H1 (cell line): ENCODE measurements around the gene SCN8A. TPM values are rescaled to one million over a fixed set of nuclear protein-coding genes. Genes with fewer than 3 reads are reported as not detected.

Source experiments
- CTCF ChIA-PET: fragments of 300-600 bp; sonication (Branson Sonifier 250); formaldehyde crosslinking; loops from one replicate; lab custom pipeline; 2021; ENCODE audit not compliant: partially characterized antibody; lab: Charles Lee
- POLR2A ChIA-PET: fragments of 300-600 bp; sonication (Branson Sonifier 250); formaldehyde crosslinking; loops from one replicate; lab custom pipeline; 2021; ENCODE audit warnings: inconsistent platforms; ENCODE audit not compliant: partially characterized antibody; lab: Charles Lee
- DNase-seq, 2 experiments: peaks; one replicate each; pipeline versions ENCODE4 v3.0.0 to v3.0.0-alpha.2; 2010 to 2022; ENCODE audit warnings: low spot score in 2 of 2, low read depth in 1 of 2, mixed read lengths in 1 of 2
- FAIRE-seq: peaks from 2 replicates; lab custom pipeline; 2011; peaks lifted over from hg19 to GRCh38; lab: Jason Lieb, UNC
- H2AFZ ChIP-seq: 2 replicates; pipeline ENCODE4 v1.8.1; 2012; ENCODE audit warnings: low read length, inconsistent platforms
- H2AK5ac ChIP-seq: 2 replicates; pipeline ENCODE4 v1.6.1; 2013; ENCODE audit warnings: low read depth, low read length
- H2BK120ac ChIP-seq: replicated peaks from 2 replicates; pipeline ENCODE3; 2013; ENCODE audit warnings: low read depth, low read length, inconsistent platforms
- H2BK12ac ChIP-seq: 2 replicates; pipeline ENCODE4 v1.6.1; 2013; ENCODE audit warnings: low read depth, low read length
- H2BK15ac ChIP-seq: 2 replicates; pipeline ENCODE4 v1.6.1; 2013; ENCODE audit warnings: low read length
- H2BK20ac ChIP-seq: 2 replicates; pipeline ENCODE4 v1.6.1; 2013; ENCODE audit warnings: low read length
- H2BK5ac ChIP-seq: 2 replicates; pipeline ENCODE4 v1.6.1; 2013; ENCODE audit warnings: low read depth, low read length
- H3K14ac ChIP-seq: 2 replicates; pipeline ENCODE4 v1.6.1; 2013; ENCODE audit warnings: inconsistent platforms; ENCODE audit not compliant: insufficient read length
- H3K18ac ChIP-seq: 2 replicates; pipeline ENCODE4 v1.6.1; 2013; ENCODE audit warnings: low read length; ENCODE audit errors: extremely low read depth
- H3K23ac ChIP-seq: 2 replicates; pipeline ENCODE4 v1.6.1; 2013; ENCODE audit warnings: inconsistent platforms; ENCODE audit not compliant: insufficient read length
- H3K23me2 ChIP-seq: 2 replicates; pipeline ENCODE4 v1.6.1; 2013; ENCODE audit warnings: low read depth, low read length
- H3K27ac ChIP-seq: 2 replicates; pipeline ENCODE4 v1.6.1; 2011; ENCODE audit warnings: low read depth, low read length, inconsistent platforms
- H3K27me3 ChIP-seq, 4 experiments: replicated peaks in 1 of 4; 1 replicate in 1 of 4; 2 replicates in 3 of 4; pipeline versions ENCODE4 v1.6.1 to v1.8.1; 2011 to 2013; ENCODE audit warnings: low read length in 3 of 4, mild to moderate bottlenecking in 3 of 4, inconsistent platforms in 2 of 4, mixed read lengths in 2 of 4, moderate library complexity in 1 of 4; ENCODE audit not compliant: control insufficient read depth in 3 of 4, insufficient read depth in 3 of 4; ENCODE audit errors: extremely low read depth in 1 of 4
- H3K36me3 ChIP-seq, 4 experiments: 2 replicates each; pipeline versions ENCODE4 v1.6.1 to v1.8.1; 2011 to 2013; ENCODE audit warnings: mild to moderate bottlenecking in 4 of 4, low read length in 3 of 4, moderate library complexity in 2 of 4, control low read depth in 1 of 4, inconsistent platforms in 1 of 4; ENCODE audit not compliant: insufficient read depth in 4 of 4, control insufficient read depth in 2 of 4
- H3K4ac ChIP-seq: replicated peaks from 2 replicates; pipeline ENCODE3; 2013; ENCODE audit warnings: low read length, low read depth, mixed read lengths, inconsistent platforms; ENCODE audit not compliant: insufficient read length
- H3K4me1 ChIP-seq, 4 experiments: replicated peaks in 1 of 4; 1 replicate in 1 of 4; 2 replicates in 3 of 4; pipeline versions ENCODE4 v1.6.1 to v1.8.1; 2011 to 2013; ENCODE audit warnings: low read length in 3 of 4, inconsistent platforms in 2 of 4, mixed read lengths in 1 of 4; ENCODE audit not compliant: insufficient read depth in 4 of 4, control insufficient read depth in 3 of 4
- H3K4me2 ChIP-seq, 2 experiments: 2 replicates each; pipeline versions ENCODE4 v1.6.1 to v1.8.1; 2011 to 2013; ENCODE audit warnings: low read depth in 2 of 2, low read length in 2 of 2, control low read depth in 1 of 2, inconsistent platforms in 1 of 2, mild to moderate bottlenecking in 1 of 2; ENCODE audit not compliant: insufficient read depth in 1 of 2
- H3K4me3 ChIP-seq, 4 experiments: fragments of 200-600, 300-600 bp in 1 of 4; sonication (generic), shearing (Covaris generic), sonication (Bioruptor Twin) in 1 of 4; 2 replicates each; pipeline versions ENCODE4 v1.5.1 to v1.8.1; 2011 to 2016; ENCODE audit warnings: low read length in 4 of 4, low read depth in 3 of 4, control low read depth in 2 of 4, inconsistent platforms in 2 of 4, mild to moderate bottlenecking in 2 of 4, mixed read lengths in 1 of 4, moderate library complexity in 1 of 4; ENCODE audit not compliant: insufficient read depth in 2 of 4; ENCODE audit errors: extremely low read depth in 1 of 4
- H3K56ac ChIP-seq: replicated peaks from 2 replicates; pipeline ENCODE3; 2013; ENCODE audit warnings: low read depth, mild to moderate bottlenecking, mixed read lengths, low read length, inconsistent platforms; ENCODE audit not compliant: insufficient read length
- H3K79me1 ChIP-seq: 2 replicates; pipeline ENCODE4 v1.6.1; 2013; ENCODE audit warnings: low read depth, low read length, control low read depth
- H3K79me2 ChIP-seq, 2 experiments: 2 replicates each; pipeline versions ENCODE4 v1.6.1 to v1.8.1; 2012 to 2013; ENCODE audit warnings: low read length in 2 of 2, mild to moderate bottlenecking in 2 of 2, inconsistent platforms in 1 of 2; ENCODE audit not compliant: insufficient read depth in 2 of 2, control insufficient read depth in 1 of 2
- H3K9ac ChIP-seq, 4 experiments: replicated peaks in 1 of 4; 1 replicate in 1 of 4; 2 replicates in 3 of 4; pipeline versions ENCODE4 v1.6.1 to v1.8.1; 2011 to 2013; ENCODE audit warnings: low read depth in 3 of 4, low read length in 3 of 4, control low read depth in 2 of 4, mild to moderate bottlenecking in 2 of 4, moderate library complexity in 2 of 4, inconsistent platforms in 1 of 4; ENCODE audit errors: extremely low read depth in 1 of 4
- H3K9me3 ChIP-seq, 2 experiments: 2 replicates each; pipeline versions ENCODE4 v1.6.1 to v1.8.1; 2012 to 2013; ENCODE audit warnings: mild to moderate bottlenecking in 2 of 2, moderate library complexity in 2 of 2, control low read depth in 1 of 2, inconsistent platforms in 1 of 2, low read depth in 1 of 2, low read length in 1 of 2, mixed read lengths in 1 of 2; ENCODE audit not compliant: insufficient read depth in 2 of 2
- H4K20me1 ChIP-seq, 2 experiments: replicated peaks in 1 of 2; 2 replicates each; pipeline versions ENCODE3 to v1.8.1; 2011 to 2013; ENCODE audit warnings: inconsistent platforms in 2 of 2, low read length in 2 of 2, mild to moderate bottlenecking in 1 of 2; ENCODE audit not compliant: insufficient read depth in 2 of 2, control insufficient read depth in 1 of 2
- H4K5ac ChIP-seq: 2 replicates; pipeline ENCODE4 v1.6.1; 2013; ENCODE audit warnings: low read length, low read depth, mixed read lengths, inconsistent platforms; ENCODE audit not compliant: insufficient read length
- H4K8ac ChIP-seq: 2 replicates; pipeline ENCODE4 v1.8.0; 2013; ENCODE audit warnings: mild to moderate bottlenecking, moderate library complexity, low read length, inconsistent platforms; ENCODE audit not compliant: insufficient read depth; ENCODE audit errors: extremely low read depth
- H4K91ac ChIP-seq: replicated peaks from 2 replicates; pipeline ENCODE3; 2013; ENCODE audit warnings: low read length, mixed read lengths, inconsistent platforms; ENCODE audit not compliant: insufficient read length
- GTF2F1 ChIP-seq: IDR thresholded peaks from 2 replicates; pipeline ENCODE4 v1.6.1; 2012; ENCODE audit warnings: low read depth, low read length, improper control_type of control experiment, borderline replicate concordance
- HDAC6 ChIP-seq: IDR thresholded peaks from one replicate; pipeline ENCODE4 v1.7.1; 2012; ENCODE audit warnings: low read depth, mild to moderate bottlenecking, inconsistent platforms, low read length, moderate library complexity
- RFX5 ChIP-seq: IDR thresholded peaks from 2 replicates; pipeline ENCODE4 v1.6.1; 2011; ENCODE audit warnings: low read depth, low read length, improper control_type of control experiment, borderline replicate concordance
- SP1 ChIP-seq: IDR thresholded peaks from 2 replicates; pipeline ENCODE4 v1.6.1; 2011; ENCODE audit warnings: low read depth, low read length
- WGBS, 2 experiments: shearing (Covaris generic) in 1 of 2; methylation state at CpG; one replicate each; pipeline versions ENCODE4 v1.1.6 to v1.1.7; 2013 to 2015; ENCODE audit warnings: low lambda C conversion rate in 2 of 2, mixed read lengths in 2 of 2, inconsistent platforms in 1 of 2, low coverage in 1 of 2, missing lambda C conversion rate in 1 of 2; ENCODE audit not compliant: insufficient replicate concordance in 2 of 2, insufficient coverage in 1 of 2, insufficient read length in 1 of 2; ENCODE audit errors: extremely low coverage in 1 of 2, missing lambda C conversion rate in 1 of 2; 5-methylcytosine and 5-hydroxymethylcytosine counted together
- polyA plus RNA-seq, 7 experiments: library from polyadenylated mRNA; depleted of rRNA in 3 of 7; stranded (reverse) in 5 of 7; unstranded in 2 of 7; fragments of >200 nt in 5 of 7; fragments of 200-250 nt in 2 of 7; gene quantifications; 1 replicate in 5 of 7; 2 replicates in 1 of 7; 4 replicates in 1 of 7; pipeline versions ENCODE4 v1.2.1 to v1.2.3, GENCODE V29; 2011 to 2013; ENCODE audit warnings: missing spikeins in 2 of 7, mixed read lengths in 2 of 7
- total RNA-seq: library from RNA; stranded (reverse); fragmentation: NEBNext Ultra II Directional; extraction: Animal tissue kit (Norgen Biotek cat#: 25700); gene quantifications from 2 replicates; pipeline ENCODE4 v1.2.1, GENCODE V29; 2021

Gene SCN8A
- total and polyA plus RNA-seq, 2 of the 8 experiments (the other 6 are each of a cell fraction or from before 2014, with no cell fraction given), result 6.3 to 10.7 TPM

DNA sequence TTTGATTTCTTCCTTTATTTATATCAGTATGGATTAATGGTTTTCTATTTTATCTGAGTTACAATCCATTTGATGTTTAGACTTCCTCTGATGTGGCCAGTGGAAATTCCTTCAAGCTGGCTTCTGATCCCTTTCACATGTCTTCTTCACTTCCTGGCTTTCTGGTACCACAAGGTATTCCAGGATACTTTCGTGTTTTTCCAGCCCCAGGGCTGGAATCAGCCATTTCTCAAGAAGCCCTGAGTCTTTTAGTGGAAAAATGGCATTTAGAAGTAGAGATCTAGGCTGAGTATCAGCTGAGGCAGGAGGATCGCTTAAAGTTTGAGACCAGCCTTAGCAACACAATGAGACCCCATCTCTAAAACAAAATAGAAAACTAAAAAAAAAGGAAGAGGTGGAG lies 164.2 kb downstream of the SCN8A start:
- Histone ChIP-seq H3K4me2 (no peak overlapping the region), H3K18ac (no peak overlapping the region), H3K4me3 (no peak overlapping the region), H4K20me1 (no peaks in the 10 kb centered on the region), H2BK15ac (no peak overlapping the region), H4K8ac (no peak overlapping the region), H3K4me1 (no peaks in the 10 kb centered on the region), H3K9ac (no peak overlapping the region), H3K79me1 (no peaks in the 10 kb centered on the region), H2BK5ac (no peak overlapping the region), H3K23me2 (no peaks in the 10 kb centered on the region; the same call in 1 of the 2 replicates), H3K9me3 (no peaks in the 10 kb centered on the region), H3K56ac (no peak overlapping the region), H2AFZ (no peak overlapping the region), H3K23ac (no peak overlapping the region), H3K79me2 (no peaks in the 10 kb centered on the region), H2AK5ac (no peak overlapping the region), H2BK20ac (no peak overlapping the region), H2BK12ac (no peak overlapping the region), H2BK120ac (no peak overlapping the region), H4K5ac (no peak overlapping the region), H4K91ac (no peak overlapping the region), H3K14ac (no peak overlapping the region), H3K4ac (no peak overlapping the region), H3K27me3 (no peaks in the 10 kb centered on the region), H3K27ac (no peak overlapping the region), H3K36me3 (peaks cover 0 to 9% (median 2%) of the 10 kb centered on the region in 4 experiments; a peak in 1 of 8 replicates)
- WGBS, 2 experiments, result 78% methylated on average over 2 of the region's 2 CpGs; no CpG with 5 or more reads in 1 of the 2 experiments
- TF ChIP-seq SP1, result no peak
- no peak for TF ChIP-seq HDAC6
- TF ChIP-seq GTF2F1, result no peak
- no peak for TF ChIP-seq RFX5
- no peak for FAIRE-seq
- DNase-seq, result no peak
- POLR2A ChIA-PET, result no interaction called here
- CTCF ChIA-PET, result interaction anchor here (0.6 to 1.2 kb wide), 4 partner anchors 21 to 267 kb away, joined by 3 to 6 read pairs (median 4); no protein-coding TSS in a partner anchor
